Putamen (tissue), 1 donor: ENCODE data around the gene ADGRD1.
"Not testable (repeated sequence)": the region's sequence is repeated elsewhere in the genome, so short reads cannot be mapped to it uniquely, and the experiment has no call there.

ENCODE experiments used
- DNase-seq: peaks from one replicate; pipeline ENCODE4 v3.0.0-alpha.2; 2016; ENCODE audit warnings: low spot score

The ADGRD1 gene

DNA sequence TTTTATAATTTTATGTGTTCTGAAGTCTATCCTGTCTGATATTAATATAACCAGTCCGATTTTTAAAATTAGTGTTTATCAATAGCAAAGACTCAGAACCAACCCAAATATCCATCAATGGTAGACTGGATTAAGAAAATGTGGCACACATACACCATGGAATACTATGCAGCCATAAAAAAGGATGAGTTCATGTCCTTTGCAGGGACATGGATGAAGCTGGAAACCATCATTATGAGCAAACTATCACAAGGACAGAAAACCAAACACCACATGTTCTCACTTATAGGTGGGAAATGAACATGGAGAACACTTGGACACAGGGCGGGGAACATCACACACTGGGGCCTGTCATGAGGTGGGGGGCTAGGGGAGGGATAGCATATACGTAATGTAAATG is 16.2 kb upstream of the ADGRD1 start:
- not testable (repeated sequence) for DNase-seq

DNA sequence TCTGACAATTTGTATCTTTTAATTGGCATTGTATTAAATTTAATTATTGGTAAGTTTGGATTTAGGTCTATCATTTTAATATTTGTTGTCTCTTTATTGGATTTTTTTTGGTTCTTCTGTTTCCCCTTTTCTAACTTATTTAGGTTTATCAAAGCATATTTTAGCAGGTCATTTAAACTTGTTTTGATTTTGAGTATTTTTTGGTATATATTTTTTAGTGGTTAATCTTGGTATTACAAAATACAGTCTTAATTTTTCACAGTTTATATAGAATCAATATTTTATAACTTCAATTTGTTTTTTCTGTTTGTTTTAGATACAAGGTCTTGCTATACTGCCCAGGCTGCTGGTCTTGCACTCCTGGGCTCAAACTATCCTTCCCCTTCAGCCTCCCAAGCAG is 15.5 kb upstream of the ADGRD1 start:
- DNase-seq, result no peak

DNA sequence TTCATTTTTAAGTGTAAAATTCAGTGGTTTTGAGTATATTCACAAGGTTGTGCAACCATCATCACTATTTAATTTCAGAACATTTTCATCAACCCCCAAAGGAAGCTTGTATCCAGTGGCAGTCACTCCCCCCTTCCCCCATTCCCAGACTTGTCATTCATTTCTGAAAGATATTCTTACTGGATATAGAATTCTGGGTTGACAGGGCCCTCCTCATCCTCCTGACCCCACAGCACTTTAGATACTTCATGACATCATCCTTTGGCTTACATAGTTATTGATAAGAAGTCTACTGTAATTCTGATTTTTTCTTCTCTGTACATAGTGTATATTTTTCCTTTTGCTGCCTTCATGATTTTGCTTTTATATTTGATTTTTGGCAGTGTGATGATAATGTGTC is 8.8 kb upstream of the ADGRD1 start:
- no peak for DNase-seq

DNA sequence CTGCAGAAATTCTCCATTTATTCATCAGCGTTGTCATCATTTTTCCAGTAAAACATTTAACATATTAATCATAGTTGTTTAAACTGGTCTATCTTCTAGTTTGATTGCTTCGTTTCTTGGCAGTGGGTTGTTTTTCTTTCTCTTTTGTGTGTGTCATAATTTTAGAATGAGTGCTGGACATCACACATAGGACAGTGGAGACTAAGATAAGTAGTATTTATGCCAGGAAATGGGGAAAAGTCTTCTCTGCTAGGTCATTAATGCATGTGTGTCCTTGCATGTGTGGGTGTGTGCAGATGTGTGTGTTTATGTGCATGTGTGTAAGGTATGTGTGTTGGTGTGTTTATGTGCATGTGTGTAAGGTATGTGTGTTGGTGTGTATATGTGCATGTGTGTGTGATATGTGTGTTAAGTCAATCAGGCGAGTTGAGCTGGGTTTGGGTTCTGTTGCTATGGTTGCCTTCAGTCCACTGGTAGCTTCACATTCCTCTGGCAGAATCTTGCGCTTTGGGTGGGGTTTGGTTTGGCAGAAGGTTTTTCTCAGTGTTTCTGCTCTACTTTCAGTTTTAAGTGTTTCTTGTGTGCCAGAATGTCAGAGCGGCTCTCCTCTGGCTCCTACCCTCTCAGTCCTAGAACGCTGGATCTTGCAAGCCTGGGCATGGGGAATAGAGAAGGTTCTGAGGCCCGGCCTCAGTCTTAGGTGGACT is 7.8 kb upstream of the ADGRD1 start:
- DNase-seq, result no peak

DNA sequence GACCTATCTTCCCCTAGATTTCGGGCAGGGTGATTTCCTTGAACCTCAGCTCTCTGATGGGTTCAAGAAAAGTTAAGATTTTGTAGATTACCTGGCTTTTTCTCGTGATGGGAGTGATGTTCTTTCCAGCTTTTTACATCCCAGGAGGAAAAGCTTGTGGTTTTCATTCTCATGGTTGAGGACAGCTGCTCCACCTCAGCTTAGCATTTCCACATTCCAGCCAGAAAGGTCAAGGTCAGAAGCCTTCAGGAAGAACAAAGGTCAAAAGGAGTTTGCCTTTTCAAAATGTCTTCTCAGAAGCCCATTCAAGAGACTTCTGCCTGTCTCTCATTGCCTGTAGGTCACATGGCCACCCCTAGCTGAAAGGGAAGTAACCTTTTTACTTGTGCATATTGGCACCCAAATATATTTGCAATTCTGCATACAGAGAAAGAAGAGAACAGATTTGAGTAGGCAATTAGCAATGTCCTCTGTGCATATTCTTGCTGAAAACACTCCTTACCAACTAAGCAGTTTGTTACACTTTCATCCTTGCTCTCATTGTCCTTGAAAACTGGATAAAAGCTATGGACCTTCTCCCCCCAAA is 6.6 kb upstream of the ADGRD1 start:
- DNase-seq, result no peak

DNA sequence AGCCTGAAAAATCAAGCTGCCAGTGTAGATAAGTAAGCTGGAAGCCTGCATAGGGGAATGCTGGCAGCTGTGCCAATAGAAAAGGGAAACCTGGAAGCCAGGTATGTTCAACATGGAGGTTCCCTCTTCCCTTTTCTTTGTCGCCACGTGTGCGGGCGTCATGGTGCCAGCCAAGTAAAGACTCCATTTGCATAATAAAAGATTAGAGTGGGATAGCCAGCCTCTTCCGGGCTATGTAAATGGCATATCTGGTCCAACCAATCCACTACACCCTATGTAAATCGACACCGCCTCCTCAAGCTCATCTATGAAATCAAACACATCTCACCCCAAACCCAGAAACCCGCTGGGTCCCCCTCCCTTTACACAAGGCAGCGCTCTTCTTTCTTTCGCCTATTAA is 5.6 kb upstream of the ADGRD1 start:
- no peak for DNase-seq

DNA sequence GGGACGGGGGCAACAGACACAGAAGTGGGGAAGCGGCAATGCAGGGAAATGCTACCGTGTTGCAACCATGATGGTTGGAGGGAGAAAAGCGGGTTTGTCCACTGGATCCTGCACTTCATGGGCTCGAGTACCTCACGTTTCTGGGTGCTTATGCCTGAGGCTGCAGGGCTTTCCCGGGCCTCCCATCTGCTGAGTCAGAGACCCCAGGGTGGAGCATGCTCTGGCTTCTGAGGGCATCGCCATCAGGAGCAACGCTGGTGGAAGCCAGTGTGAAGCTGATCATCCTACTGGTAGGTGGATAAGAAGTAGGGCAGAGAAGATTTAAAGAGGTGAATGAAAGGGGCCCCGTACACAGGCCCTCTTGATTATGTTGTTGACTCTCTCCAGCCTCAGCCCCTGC is 5.0 kb upstream of the ADGRD1 start:
- no peak for DNase-seq

DNA sequence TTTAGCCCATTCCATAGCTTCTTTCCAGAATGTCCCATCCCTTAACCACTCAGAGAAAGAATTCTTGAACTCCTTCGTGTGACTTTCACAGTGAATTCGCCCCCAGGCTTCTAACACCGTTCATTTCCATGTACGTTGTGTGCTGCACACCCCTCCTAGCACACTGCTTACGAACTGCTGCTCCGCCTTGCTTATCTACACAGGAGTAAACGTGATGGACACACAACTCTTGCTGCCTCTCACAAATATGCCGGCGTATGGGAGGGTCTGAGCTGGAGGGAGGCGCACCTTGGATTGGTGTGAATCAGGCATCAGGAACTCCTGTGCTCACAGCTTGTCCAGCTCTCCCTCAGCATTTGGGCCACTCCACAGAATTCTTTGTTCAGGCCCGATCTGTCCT is 3.9 kb upstream of the ADGRD1 start:
- DNase-seq, result no peak

DNA sequence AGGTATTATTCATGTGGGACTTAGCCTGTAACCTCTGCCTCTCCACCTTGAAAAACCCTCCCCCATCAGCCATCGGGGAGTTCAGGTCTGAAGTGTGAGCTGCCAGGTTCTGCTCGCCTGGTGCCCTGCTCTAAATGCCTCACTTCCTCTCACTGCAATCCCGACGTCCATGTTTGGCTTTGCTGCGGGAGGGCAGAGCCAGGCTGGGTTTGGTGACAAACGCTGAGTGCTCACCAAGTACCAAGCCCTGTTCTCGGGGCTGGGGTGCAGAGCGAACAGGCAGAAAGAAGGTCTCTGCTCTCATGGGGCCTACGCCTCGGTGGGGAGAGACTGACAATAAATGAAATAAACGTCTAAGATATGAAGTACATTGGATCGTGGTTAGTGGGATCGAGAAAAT is 2.1 kb upstream of the ADGRD1 start:
- no peak for DNase-seq

DNA sequence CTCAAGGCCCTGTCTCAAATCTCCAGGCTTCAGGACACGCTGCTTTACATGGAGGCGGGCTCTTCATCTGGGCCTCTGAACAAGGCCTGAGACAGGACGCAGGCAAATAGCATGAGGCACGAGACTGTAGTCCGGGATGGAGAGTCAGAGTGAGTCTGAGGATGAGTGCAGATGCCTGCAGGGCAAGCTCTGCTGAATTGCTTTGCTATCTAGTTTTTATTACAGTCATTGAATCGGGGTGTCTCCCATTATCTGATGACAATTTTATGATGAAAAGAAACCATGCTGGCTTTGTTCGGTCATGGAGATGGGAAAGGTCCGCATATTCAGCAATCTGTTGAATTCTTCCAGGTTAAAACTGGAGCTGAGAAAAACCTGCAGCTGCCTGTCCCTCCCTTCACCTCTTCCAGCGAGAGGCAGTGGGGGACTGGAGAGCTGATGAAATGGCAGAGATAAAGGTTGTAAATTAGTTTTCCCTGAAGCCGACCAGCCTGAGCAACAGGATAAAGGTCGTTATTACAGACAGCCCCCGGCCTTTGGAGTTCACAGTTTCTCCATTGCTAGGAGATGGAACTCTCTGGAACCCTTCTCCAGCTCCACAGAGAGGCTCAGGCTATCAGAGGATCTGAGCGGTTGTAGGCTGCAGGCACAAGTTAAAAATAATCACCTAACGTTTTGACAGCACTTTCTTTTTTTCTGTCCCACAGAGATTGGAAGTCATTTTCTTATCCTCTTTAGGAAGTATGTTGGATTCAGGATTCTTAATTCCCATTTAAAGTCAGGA is 1.3 kb upstream of the ADGRD1 start:
- no peak for DNase-seq

DNA sequence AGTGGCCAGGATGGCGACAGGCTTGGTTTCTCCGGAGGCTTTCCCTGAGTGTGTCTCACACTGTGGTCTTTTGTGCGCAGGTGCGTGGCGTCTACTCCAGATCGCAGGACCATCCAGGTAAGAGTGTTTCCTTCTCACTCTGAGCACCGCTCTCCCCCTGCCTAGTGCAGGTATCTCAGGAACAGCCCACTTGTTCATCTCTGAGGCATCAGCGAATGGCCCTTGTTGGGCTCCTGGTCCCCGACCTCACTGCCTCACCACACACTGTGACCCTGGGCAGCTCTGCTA is 781 bp downstream of the ADGRD1 start:
- no peak for DNase-seq

DNA sequence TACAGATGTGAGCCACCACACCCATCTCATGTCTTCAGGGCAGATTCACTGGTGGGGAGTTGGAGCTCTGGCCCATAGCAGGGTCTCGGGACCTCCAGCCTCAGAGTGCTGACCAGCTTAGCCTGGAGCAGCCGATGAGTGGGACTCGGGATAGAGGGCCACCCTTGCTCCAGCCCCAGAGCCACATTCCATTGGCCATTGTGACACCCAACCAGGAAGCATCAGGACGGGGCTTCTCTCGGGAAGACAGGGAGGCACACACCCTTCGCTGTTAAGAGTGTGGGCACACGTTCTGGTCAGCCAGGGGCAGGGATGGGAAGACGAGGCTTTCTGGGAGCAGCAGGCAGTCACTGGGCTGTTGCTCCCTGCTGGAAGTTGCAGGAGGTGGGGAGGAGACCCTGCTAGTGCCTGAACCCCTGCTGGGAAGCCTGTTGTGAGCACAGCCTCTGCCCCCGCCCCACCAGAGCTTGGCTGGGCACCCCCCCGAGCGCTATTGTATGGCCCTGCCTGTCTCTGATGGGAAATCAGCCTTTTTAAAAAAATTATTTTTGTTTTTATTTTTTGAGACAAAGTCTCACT is 1.6 kb downstream of the ADGRD1 start:
- DNase-seq, result no peak

DNA sequence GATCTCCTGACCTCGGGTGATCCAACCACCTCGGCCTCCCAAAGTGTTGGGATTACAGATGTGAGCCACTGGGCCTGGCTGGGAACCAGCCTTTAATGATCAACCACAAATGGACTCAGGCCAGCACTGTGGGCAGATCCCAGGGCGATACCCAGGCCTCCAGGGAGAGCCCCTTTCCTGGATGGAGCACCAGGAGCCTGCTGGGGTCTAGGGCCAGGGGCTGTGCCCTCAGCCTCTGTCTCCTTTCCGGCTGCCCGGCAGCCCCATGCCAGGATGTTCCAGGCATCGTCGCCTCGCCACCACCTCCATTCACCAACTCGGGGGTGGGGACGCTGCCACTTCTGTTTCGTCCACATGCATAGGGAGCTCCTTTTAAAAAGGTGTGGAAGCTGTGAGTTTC is 2.3 kb downstream of the ADGRD1 start:
- DNase-seq, result no peak

DNA sequence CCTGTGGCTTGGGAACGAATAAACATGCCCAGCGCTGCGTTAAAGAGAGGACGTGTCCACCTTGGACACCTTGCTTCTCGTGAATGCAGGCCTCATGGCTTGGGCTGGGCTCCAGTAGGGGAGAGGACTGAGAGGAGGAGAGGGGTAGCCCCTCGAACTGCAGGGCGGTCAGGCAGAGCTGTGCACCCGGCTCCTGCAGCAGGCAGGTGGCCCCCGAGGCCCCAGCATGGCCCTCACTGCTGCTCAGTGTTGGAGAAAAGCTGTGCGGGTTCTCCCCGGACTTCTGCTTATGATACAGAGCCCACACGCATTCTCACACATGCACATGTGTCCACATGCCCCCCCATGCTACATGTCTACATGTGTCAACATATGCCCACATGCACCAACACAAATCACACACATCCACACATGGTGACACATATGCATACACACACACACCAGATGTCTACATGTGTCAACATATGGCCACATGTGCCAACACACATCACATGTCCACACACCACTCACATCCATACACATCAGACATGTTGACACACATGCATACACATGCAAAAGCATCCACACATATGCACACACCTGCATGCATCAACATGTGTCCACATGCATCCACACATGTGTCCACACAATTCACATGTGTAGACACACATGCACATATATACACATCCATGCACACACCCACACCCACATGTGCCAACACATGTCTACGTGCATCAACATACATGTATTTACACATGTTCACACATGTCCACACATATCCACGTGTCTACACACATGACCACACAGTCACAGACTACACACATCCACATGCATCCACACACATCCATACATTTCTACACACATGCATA is 3.0 kb downstream of the ADGRD1 start:
- DNase-seq, result no peak

DNA sequence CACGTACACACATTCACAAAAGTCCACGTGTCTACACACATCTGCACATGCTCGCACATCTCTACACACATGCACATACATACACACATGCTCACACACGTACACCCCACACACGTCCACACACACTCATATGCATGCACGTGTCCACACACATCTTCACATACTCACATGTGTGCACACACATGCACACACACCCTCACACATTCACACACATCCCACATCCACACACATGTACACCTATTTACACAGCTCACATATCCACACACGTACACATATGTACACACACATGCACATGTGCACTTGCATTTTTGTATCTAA is 3.6 kb downstream of the ADGRD1 start:
- no peak for DNase-seq

DNA sequence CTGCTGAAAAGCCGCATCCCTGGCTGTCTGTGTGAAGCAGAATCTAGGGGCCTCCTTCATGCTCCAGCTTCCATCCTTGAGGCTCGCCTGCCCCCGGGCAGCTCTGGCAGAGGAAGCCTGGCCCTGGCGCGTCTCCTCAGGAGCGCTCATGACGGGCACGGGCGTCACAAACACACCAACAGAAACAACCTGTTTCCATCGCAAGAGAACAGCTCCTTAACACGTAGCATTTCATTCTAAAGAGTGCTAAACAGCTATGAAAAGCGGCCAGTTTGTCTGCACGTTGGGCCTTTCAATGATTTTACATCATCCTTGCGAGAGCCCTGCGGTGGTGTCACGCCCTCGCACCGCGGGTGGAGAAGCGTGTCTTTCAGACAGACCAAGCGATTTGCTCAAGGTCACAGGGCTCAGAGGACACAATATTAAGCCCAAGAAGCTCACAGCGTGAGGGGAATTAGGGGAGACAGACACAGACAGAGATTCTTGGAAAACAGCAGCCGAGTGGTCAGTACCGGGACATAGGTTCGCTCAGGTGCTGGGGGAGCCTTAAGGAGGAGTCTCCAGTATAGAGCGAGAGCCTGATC is 4.9 kb downstream of the ADGRD1 start:
- no peak for DNase-seq

DNA sequence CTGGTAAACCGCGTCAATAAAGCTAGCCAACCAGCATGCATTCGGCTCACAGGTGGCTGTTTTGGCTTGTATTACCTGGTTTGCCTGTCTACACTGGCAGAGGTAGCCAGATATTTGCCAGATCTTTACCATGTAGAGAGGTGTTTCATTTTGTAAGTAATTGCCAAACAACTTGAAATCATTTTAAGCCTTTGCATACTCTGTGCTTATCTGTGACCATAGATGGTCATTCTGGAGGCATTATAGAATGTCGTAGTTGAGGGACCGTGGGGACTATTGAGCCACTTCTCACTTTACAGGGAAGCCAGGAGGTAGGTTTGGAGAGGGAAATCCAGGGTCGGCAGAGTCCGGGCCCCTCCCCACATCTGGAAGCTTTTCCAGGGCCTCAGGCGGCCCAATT is 5.9 kb downstream of the ADGRD1 start:
- DNase-seq, result no peak

DNA sequence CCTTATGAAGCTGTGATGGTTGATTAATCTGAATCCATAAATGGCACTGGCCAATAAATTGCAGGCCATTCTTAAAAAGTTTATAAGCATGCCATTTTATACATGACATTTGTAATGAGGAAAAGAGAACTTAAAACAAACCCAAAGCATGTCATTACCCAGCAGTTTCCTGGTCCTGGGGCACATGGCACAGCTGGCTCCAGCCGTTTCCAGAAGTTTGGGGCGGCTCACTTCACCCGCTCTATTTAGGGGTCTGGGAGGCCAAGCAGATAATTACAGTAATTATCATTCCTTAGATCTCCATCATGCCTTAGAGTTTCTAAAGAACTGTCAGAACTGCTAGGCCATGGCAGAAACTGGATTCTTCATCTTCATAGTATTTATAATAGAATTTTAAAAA is 6.4 kb downstream of the ADGRD1 start:
- no peak for DNase-seq

DNA sequence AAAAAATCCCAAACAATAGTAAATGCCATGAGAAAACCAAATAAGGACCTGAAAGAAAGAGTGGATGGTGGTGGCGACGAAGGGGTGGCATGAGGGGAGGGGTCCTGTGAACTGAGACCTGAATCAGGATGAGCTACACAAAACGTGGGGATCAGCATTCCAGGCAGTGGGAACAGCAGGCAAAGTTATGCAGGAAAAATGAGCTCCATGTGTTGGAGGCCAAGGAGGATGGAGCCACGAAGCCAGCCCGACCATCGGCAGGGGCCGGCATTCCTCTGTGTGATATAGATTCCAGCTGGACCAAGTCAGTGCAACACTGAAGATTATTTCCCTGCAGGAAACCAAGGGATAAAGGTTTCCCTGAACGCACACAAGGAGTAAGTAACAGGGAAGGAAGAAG is 7.1 kb downstream of the ADGRD1 start:
- no peak for DNase-seq

DNA sequence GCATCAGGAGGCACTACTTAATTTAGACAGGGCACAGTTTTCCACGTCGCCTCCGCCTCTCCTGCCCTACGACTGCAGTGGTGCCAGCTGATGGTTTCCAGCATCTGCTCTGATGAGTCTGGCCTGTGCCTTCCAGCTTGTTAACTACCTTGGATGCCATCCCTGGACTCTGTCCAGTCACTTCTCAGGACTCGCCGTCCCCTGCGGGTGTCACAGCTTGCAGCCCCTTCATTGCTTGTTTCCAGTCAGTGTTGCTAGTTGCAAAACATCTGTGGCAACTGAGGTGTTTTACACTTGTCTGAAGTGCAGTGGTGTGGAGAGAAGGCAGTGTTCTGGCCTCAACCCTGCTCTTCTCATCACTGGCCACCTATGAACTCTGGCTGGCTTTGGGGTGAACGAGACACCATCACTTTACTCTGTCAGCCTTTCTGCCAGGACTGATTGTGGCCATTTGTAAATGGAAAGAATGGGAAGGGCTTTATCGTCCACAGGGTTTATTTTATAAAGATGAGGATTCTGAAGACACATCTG is 8.3 kb downstream of the ADGRD1 start:
- DNase-seq, result no peak

DNA sequence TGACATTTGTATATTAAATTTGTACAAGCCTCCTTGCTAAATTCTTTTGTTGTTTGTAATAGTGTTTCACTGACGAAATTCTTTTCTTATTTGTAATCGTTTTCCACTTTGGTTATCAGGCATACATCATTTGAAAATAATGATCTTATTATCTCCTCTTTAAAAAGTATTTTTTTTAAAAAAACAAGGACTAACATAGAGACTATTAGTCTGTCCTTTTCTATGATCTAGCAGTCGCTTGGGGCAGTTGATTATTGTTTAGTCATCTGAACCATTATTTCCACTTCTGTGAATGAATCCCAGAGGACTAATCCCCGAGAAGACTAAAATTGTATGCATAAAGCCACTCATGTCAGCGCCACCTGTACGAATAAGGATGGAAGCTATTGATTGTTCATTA is 11.5 kb downstream of the ADGRD1 start:
- DNase-seq, result no peak

DNA sequence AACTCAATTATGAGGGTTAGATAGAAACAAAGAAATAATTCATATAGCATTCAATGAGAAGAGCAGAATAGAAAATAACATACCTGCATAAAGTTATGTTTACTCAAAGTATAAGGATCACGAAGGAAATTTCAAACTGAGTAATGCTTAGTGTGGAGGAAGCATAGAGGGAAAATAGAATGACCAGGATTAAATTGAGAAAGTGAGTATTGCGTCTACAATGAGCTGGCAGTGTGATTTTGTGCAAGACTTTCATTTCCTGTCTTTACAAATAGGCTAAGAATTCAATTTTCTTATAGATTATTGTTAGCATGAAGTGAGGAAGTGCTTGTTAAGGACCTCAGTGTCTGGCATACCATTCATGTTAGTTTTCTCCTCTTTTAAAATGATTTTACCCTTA is 12.0 kb downstream of the ADGRD1 start:
- DNase-seq, result no peak
